AG04449 (cell line): Measurements from ENCODE around the gene SLC7A14.

ENCODE experiments used
- CTCF ChIA-PET: fragments of 350-600 bp; formaldehyde crosslinking; extraction: SDS; loops from one replicate; lab custom pipeline; 2021; ENCODE audit warnings: antibody characterized with exemption; lab: Yijun Ruan, JAX
- POLR2A ChIA-PET: fragments of 400-600, 350-600 bp; formaldehyde crosslinking; extraction: SDS; loops from one replicate; lab custom pipeline; 2020; ENCODE audit warnings: antibody characterized with exemption, inconsistent platforms; lab: Yijun Ruan, JAX
- DNase-seq: peaks from one replicate; pipeline ENCODE4 v3.0.0-alpha.2; 2010; ENCODE audit warnings: low read depth, low spot score
- H3K4me3 ChIP-seq: 2 replicates; pipeline ENCODE4 v1.5.1; 2011; ENCODE audit warnings: low read depth, mild to moderate bottlenecking, control low read depth, low read length
- CTCF ChIP-seq: IDR thresholded peaks from one replicate; pipeline ENCODE4 v1.5.1; 2011; ENCODE audit warnings: mild to moderate bottlenecking, moderate library complexity, low read length, control low read depth, inconsistent platforms; ENCODE audit not compliant: insufficient read depth; ENCODE audit errors: missing control alignments

The SLC7A14 gene

GRCh38 chr3:170585937-170586310, at the start of gene SLC7A14:
Gene SLC7A14 (minus strand): TSS chr3:170586075. CDS start chr3:170526936, 59,139 bp downstream.
- DNase-seq = no peak
- H3K4me3 ChIP-seq = peak within 1 kb of the TSS; percentile 54
- TF ChIP-seq CTCF = no peak
- CTCF ChIA-PET = interaction anchor here (1.2 to 4.7 kb wide), 5 partner anchors 9 to 225 kb away, joined by 3 to 45 read pairs (median 5); no protein-coding TSS in a partner anchor
- POLR2A ChIA-PET = no interaction called here

GRCh38 chr3:170635385-170635735, 49.5 kb upstream of the SLC7A14 start:
- no peak overlapping the region for H3K4me3 ChIP-seq
- DNase-seq = no peak
- TF ChIP-seq CTCF = no peak
- ChIA-PET POLR2A (no interaction called here), CTCF (interaction anchor here (1.5 to 3.5 kb wide), 2 partner anchors 14 to 175 kb away, joined by 4 to 14 read pairs; no protein-coding TSS in a partner anchor)

- TF ChIP-seq CTCF = no peak
- ChIA-PET POLR2A (no interaction called here), CTCF (interaction anchor here (1.5 to 3.5 kb wide), 2 partner anchors 15 to 176 kb away, joined by 4 to 14 read pairs; no protein-coding TSS in a partner anchor)
- no peak for DNase-seq
- no peak overlapping the region for H3K4me3 ChIP-seq
Observed at GRCh38 chr3:170634663-170635384, 48.9 kb upstream of the SLC7A14 start.

GRCh38 chr3:170633573-170633972, 47.7 kb upstream of the SLC7A14 start:
- POLR2A ChIA-PET = no interaction called here
- no peak overlapping the region for H3K4me3 ChIP-seq
- TF ChIP-seq CTCF = no peak
- CTCF ChIA-PET = interaction anchor here (3.5 kb wide), 1 partner anchor 177 kb away, joined by 14 read pairs; no protein-coding TSS in a partner anchor
- DNase-seq = no peak

- ChIA-PET CTCF (interaction anchor here (3.5 kb wide), 1 partner anchor 178 kb away, joined by 14 read pairs; no protein-coding TSS in a partner anchor), POLR2A (no interaction called here)
- no peak for TF ChIP-seq CTCF
- DNase-seq = no peak
- H3K4me3 ChIP-seq = no peak overlapping the region
Observed at GRCh38 chr3:170632780-170633179, 46.9 kb upstream of the SLC7A14 start.

- DNase-seq = no peak
- TF ChIP-seq CTCF = no peak
- ChIA-PET CTCF (interaction anchor here (1.0 to 3.5 kb wide), 3 partner anchors 23 to 180 kb away, joined by 4 to 14 read pairs (median 4); no protein-coding TSS in a partner anchor), POLR2A (no interaction called here)
- H3K4me3 ChIP-seq = no peak overlapping the region
Observed at GRCh38 chr3:170631755-170632488, 46.0 kb upstream of the SLC7A14 start.
